ENCODE data around the gene NAPA.

DNA sequence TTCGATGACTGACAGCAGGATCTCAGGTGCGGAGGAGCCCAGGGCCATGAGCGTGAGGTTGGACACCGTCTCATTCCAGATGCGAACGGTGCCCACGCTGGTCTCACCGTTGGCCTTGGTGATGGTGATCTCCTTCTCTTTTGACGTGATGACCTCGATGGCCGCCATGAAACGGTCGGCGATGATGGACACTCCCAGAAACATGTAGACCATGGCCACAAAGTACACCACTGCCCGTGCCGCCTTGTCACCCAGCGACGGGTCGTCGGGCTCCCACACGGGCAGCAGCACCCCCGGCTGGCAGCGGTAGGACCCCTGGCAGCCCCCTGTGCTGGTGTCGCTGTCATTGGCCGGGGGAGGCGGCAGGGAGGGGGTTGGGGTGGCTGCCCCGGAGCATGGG lies 48.9 kb downstream of the NAPA start:
- TF ChIP-seq CTCF (IDR thresholded peaks at IDR 0.05), result no peak
- TF ChIP-seq EP300 (IDR thresholded peaks at IDR 0.05; ENCODE audit: low read depth), result no peak
- no peak for TF ChIP-seq POLR2A (IDR thresholded peaks at IDR 0.05)
